Natural killer cell (primary cell): ENCODE results near the gene SLC15A3. TPM values are rescaled to one million over a fixed set of nuclear protein-coding genes. Genes with fewer than 3 reads are reported as not detected.
A peak's percentile ranks its signal among the peaks of the same experiment; 100 is the strongest.

ENCODE experiments used
- ATAC-seq, 3 donors: fragments of 150-1000 bp in 2 of 3; fragments of 200-7000 bp in 1 of 3; cut with Tn5 transposase; 1 replicate in 1 of 3; 2 replicates in 2 of 3; pipeline ENCODE4 v1.10.0; 2021; ENCODE audit warnings: mild to moderate bottlenecking in 2 of 3, moderate library complexity in 2 of 3
- DNase-seq, 2 donors: peaks; one replicate each; pipeline versions ENCODE4 v3.0.0 to v3.0.0-alpha.2; 2013 to 2021; ENCODE audit warnings: mixed read lengths in 1 of 2
- H3K27ac ChIP-seq: one replicate; pipeline ENCODE4 v1.5.1; 2013; ENCODE audit warnings: mild to moderate bottlenecking, low read length
- H3K27me3 ChIP-seq: one replicate; pipeline ENCODE4 v1.6.1; 2013; ENCODE audit warnings: low read length; ENCODE audit not compliant: control insufficient read depth, insufficient read depth
- H3K36me3 ChIP-seq: one replicate; pipeline ENCODE4 v1.6.1; 2013; ENCODE audit warnings: low read length; ENCODE audit not compliant: control insufficient read depth, insufficient read depth
- H3K4me1 ChIP-seq: one replicate; pipeline ENCODE4 v1.6.1; 2013; ENCODE audit warnings: low read length; ENCODE audit not compliant: control insufficient read depth, insufficient read depth
- H3K4me3 ChIP-seq: one replicate; pipeline ENCODE4 v1.5.1; 2013; ENCODE audit warnings: low read length
- H3K9me3 ChIP-seq: one replicate; pipeline ENCODE4 v1.6.1; 2013; ENCODE audit warnings: low read length; ENCODE audit not compliant: control insufficient read depth, insufficient read depth
- H3K27ac Mint-ChIP-seq, 2 donors: one replicate each; pipeline ENCODE4 v1.8.0; 2022; ENCODE audit warnings: mild to moderate bottlenecking in 2 of 2, mixed read lengths in 2 of 2, moderate library complexity in 1 of 2
- H3K27me3 Mint-ChIP-seq, 2 donors: one replicate each; pipeline ENCODE4 v1.8.0; 2022; ENCODE audit warnings: low read depth in 2 of 2, mixed read lengths in 2 of 2
- H3K36me3 Mint-ChIP-seq: one replicate; pipeline ENCODE4 v1.8.0; 2022; ENCODE audit warnings: mixed read lengths
- H3K4me1 Mint-ChIP-seq, 2 donors: one replicate each; pipeline ENCODE4 v1.8.0; 2022; ENCODE audit warnings: mixed read lengths in 2 of 2
- H3K4me3 Mint-ChIP-seq: one replicate; pipeline ENCODE4 v1.8.0; 2022; ENCODE audit warnings: mild to moderate bottlenecking, moderate library complexity, mixed read lengths
- H3K9me3 Mint-ChIP-seq, 2 donors: one replicate each; pipeline ENCODE4 v1.8.0; 2022; ENCODE audit warnings: mixed read lengths in 2 of 2
- WGBS: methylation state at CpG from one replicate; pipeline ENCODE4 v1.1.7; 2013; ENCODE audit warnings: missing lambda C conversion rate; ENCODE audit not compliant: insufficient coverage; 5-methylcytosine and 5-hydroxymethylcytosine counted together
- intact Hi-C: fragments of 100-400 bp; cut with micrococcal nuclease; formaldehyde crosslinking; loops from one replicate; pipeline ENCODE4 v1.14.2; 2022
- total RNA-seq, 4 donors: library from RNA; stranded (reverse); fragments of 120-200 nt in 1 of 4; gene quantifications; one replicate each; pipeline versions ENCODE4 v1.2.3 to v1.2.4, GENCODE V29; 2013 to 2022
- TF ChIP-seq, protein P1 (sequence below): fragments of 200-600 bp; IDR thresholded peaks from one replicate; pipeline ENCODE4 v1.8.0; 2022; ENCODE audit warnings: antibody characterized with exemption

The SLC15A3 gene
- total RNA-seq, 3 donors from 2014 or later (not counting 1 experiment from before 2014, with no cell fraction given): 11.6 to 26.5 (median 20.1) TPM

DNA sequence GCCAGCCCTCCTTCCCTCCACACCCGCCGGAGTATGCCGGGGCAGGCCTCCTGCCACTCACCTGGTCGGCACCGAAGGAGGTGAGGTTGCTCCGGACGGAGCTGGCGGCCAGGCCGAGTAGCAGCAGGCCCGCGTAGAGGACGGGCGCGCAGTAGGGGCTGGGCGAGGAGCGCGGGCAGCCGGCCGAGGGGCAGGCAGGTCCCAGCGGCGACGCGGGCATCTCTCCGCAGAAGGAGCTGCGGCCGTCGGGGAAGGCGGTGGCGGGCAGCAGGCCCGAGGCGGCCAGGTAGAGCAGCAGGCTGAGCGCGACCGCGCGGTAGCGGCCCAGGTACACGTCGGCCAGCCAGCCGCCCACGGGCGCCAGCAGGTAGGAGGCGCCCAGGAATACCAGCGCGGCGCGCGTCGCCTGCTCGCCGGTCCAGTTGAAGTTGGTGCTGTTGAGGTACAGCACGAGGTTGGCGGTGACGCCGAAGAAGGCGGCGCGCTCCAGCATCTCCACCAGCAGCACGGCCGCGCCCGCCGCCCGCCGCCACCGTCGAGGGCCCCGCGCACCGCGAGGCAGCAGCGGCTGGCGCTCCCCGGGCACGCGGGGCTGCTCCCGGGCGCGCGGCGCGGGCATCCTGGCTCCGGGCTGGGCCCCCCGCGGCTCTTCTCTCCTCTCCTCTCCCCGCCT is 907 bp downstream of the SLC15A3 start:
- TF ChIP-seq, protein P1, sequence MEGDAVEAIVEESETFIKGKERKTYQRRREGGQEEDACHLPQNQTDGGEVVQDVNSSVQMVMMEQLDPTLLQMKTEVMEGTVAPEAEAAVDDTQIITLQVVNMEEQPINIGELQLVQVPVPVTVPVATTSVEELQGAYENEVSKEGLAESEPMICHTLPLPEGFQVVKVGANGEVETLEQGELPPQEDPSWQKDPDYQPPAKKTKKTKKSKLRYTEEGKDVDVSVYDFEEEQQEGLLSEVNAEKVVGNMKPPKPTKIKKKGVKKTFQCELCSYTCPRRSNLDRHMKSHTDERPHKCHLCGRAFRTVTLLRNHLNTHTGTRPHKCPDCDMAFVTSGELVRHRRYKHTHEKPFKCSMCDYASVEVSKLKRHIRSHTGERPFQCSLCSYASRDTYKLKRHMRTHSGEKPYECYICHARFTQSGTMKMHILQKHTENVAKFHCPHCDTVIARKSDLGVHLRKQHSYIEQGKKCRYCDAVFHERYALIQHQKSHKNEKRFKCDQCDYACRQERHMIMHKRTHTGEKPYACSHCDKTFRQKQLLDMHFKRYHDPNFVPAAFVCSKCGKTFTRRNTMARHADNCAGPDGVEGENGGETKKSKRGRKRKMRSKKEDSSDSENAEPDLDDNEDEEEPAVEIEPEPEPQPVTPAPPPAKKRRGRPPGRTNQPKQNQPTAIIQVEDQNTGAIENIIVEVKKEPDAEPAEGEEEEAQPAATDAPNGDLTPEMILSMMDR: no peak
- 11% methylated on average over 86 of the region's 86 CpGs for WGBS
- H3K4me1 ChIP-seq: peaks cover 32% of the 10 kb centered on the region
- no peaks in the 10 kb centered on the region for H3K9me3 ChIP-seq
- H3K27me3 ChIP-seq: peaks cover 4% of the 10 kb centered on the region
- peaks cover 15 to 26% of the 10 kb centered on the region in 2 donors for H3K4me1 Mint-ChIP-seq
- no peaks in the 10 kb centered on the region for H3K36me3 Mint-ChIP-seq
- H3K27ac ChIP-seq: no peak overlapping the region
- peak overlapping the region; percentile 53 for H3K4me3 ChIP-seq
- ATAC-seq (peak; percentile 33 to 53 (median 39)), DNase-seq (peak in 1 of 2 donors; percentile 58)
- H3K9me3 Mint-ChIP-seq: no peaks in the 10 kb centered on the region
- H3K36me3 ChIP-seq: no peaks in the 10 kb centered on the region
- H3K27ac Mint-ChIP-seq: peak overlapping the region in 1 of 2 donors; percentile 93
- peak overlapping the region; percentile 89 for H3K4me3 Mint-ChIP-seq
- H3K27me3 Mint-ChIP-seq: peaks cover 10 to 11% of the 10 kb centered on the region in 2 donors
- intact Hi-C loops: no loop called here

DNA sequence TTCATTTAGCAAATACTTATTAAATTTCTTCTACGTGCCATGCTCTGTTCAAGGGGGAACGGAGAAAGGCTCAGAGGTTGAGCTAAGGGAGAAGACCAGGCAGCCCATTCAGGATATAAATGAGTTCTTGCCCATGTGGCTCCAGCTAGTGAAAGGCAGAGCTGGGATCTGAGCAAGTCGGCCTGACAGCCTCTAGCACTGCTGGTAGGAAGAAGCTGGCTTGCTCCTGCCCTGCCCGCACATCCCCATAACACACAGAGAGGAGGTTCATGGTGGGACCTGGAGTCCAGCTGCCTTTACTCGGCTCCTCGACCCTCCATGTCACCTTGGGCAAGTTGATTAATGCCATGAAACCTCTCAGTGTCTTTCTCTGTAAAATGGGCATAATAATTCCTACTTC is 2.0 kb downstream of the SLC15A3 start:
- Mint-ChIP-seq H3K4me3 (peak overlapping the region; percentile 17), H3K27me3 (peaks cover 10 to 14% of the 10 kb centered on the region in 2 donors), H3K27ac (no peak overlapping the region), H3K36me3 (no peaks in the 10 kb centered on the region), H3K4me1 (peaks cover 15 to 26% of the 10 kb centered on the region in 2 donors), H3K9me3 (no peaks in the 10 kb centered on the region)
- Histone ChIP-seq H3K36me3 (no peaks in the 10 kb centered on the region), H3K4me1 (peaks cover 32% of the 10 kb centered on the region), H3K9me3 (no peaks in the 10 kb centered on the region), H3K27me3 (peaks cover 4% of the 10 kb centered on the region), H3K27ac (no peak overlapping the region), H3K4me3 (peak overlapping the region; percentile 25)
- intact Hi-C loops: no loop called here
- 82% methylated on average over 5 of the region's 6 CpGs for WGBS
- TF ChIP-seq, protein P1: no peak
- ATAC-seq (no peak), DNase-seq (no peak)

DNA sequence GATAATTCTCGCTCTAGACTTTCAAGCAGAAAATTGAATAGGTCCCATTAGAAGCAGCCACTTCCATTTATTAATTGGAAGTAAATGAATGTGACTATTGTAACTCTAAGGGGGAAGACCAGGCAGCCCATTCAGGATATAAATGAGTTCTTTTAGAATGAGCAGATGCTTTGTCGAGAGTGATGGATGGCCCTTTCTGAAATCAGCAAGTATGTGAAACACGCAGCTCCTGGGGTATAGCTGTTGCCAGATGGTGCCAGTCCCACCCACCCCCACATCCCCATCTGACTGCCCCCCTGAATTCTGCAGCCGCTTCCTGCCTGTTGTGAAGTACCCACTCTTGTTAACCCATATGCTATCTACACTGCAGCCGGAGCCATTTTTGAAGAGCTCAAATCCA is 3.7 kb downstream of the SLC15A3 start:
- Histone ChIP-seq H3K9me3 (no peaks in the 10 kb centered on the region), H3K27me3 (peaks cover 4% of the 10 kb centered on the region), H3K4me3 (no peak overlapping the region), H3K27ac (no peak overlapping the region), H3K36me3 (no peaks in the 10 kb centered on the region), H3K4me1 (peaks cover 25% of the 10 kb centered on the region)
- ATAC-seq (no peak), DNase-seq (no peak)
- H3K4me1 Mint-ChIP-seq: peaks cover 15 to 22% of the 10 kb centered on the region in 2 donors
- TF ChIP-seq, protein P1: no peak
- intact Hi-C loops: no loop called here
- 83% methylated on average over 5 of the region's 5 CpGs for WGBS
- H3K36me3 Mint-ChIP-seq: no peaks in the 10 kb centered on the region
- no peaks in the 10 kb centered on the region for H3K9me3 Mint-ChIP-seq
- H3K4me3 Mint-ChIP-seq: no peak overlapping the region
- H3K27me3 Mint-ChIP-seq: peaks cover 10 to 14% of the 10 kb centered on the region in 2 donors
- H3K27ac Mint-ChIP-seq: no peak overlapping the region

DNA sequence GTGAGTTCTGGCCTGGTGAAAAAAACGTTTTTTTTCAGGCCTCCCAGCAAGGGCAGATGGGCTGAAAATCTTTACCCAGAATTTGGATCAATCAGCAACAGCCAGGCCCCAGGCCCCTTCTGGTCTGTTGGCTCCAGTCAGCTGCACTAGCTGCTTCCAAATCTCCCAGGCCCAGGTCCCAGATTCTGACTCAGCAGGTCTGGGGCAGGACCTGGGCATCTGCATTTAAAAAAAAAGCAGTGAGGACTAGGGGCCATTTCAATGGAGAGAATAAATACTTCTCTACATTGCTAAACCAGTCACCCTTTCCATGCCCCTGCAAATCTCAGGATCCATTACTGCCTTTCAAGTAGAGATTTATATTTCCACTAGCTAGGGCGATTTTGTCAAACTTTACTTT is 4.3 kb downstream of the SLC15A3 start:
- Histone ChIP-seq H3K27ac (no peak overlapping the region), H3K4me1 (peaks cover 24% of the 10 kb centered on the region), H3K9me3 (no peaks in the 10 kb centered on the region), H3K4me3 (no peak overlapping the region), H3K36me3 (no peaks in the 10 kb centered on the region), H3K27me3 (peaks cover 4% of the 10 kb centered on the region)
- intact Hi-C loops: no loop called here
- TF ChIP-seq, protein P1: no peak
- Mint-ChIP-seq H3K36me3 (no peaks in the 10 kb centered on the region), H3K27me3 (peaks cover 10 to 14% of the 10 kb centered on the region in 2 donors), H3K4me3 (no peak overlapping the region), H3K9me3 (no peaks in the 10 kb centered on the region), H3K27ac (no peak overlapping the region), H3K4me1 (peaks cover 10 to 17% of the 10 kb centered on the region in 2 donors)
- DNase-seq (no peak), ATAC-seq (no peak)
- WGBS: 10% methylated on average over 1 of the region's 2 CpGs
